Measurements from ENCODE around the gene CMYA5. TPM values are rescaled to one million over a fixed set of nuclear protein-coding genes. Genes with fewer than 3 reads are reported as not detected.

CMYA5 gene
- total and polyA plus RNA-seq, 9 donors = 13.7 to 65.6 (median 41.5) TPM

DNA sequence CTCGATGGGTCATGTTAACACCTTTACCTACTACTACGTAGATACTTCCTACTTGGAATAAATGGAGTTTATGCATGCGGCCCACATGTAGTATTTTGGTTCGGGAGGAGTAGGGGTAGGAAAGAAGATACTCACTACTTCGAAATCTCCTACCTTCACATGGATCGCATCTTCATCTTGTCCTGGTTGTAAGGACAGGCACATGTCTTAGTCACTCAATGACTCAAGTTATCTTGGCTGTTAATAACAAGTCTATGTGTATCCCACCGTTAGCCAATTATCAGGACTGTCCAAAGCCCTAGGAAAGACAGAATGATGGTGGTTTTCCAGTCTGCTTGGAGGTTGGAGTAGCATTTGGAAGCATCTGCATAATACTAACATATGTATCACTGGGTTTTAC lies 24.1 kb downstream of the CMYA5 start:
- no peaks in the 10 kb centered on the region for H3K9me3 ChIP-seq
- H3K27ac ChIP-seq = no peak overlapping the region
- H3K4me3 ChIP-seq = no peak overlapping the region
- intact Hi-C loops (cut with DNase I) = no loop called here
- H3K27me3 ChIP-seq = no peaks in the 10 kb centered on the region
- no peak for TF ChIP-seq POLR2A (IDR thresholded peaks at IDR 0.05)
- no peak for TF ChIP-seq CTCF (IDR thresholded peaks at IDR 0.05)
- TF ChIP-seq EP300 (IDR thresholded peaks at IDR 0.05) = no peak
- DNase-seq = no peak
- 93 to 97% (median 96%) methylated on average over 7 of the region's 7 CpGs for WGBS, 3 donors
- no peaks in the 10 kb centered on the region for H3K4me1 ChIP-seq (ENCODE audit: insufficient read depth)
- no peaks in the 10 kb centered on the region for H3K36me3 ChIP-seq

- no peak overlapping the region for H3K27ac ChIP-seq
- 40 to 91% (median 91%) methylated on average over 1 of the region's 1 CpG for WGBS, 3 donors
These were observed 27.2 kb downstream of the CMYA5 start for GRCh38 chr5:79716839-79717238.

GRCh38 chr5:79720096-79720495 lies 30.5 kb downstream of the CMYA5 start:
- no peaks in the 10 kb centered on the region for H3K9me3 ChIP-seq
- no peaks in the 10 kb centered on the region for H3K36me3 ChIP-seq
- no peak overlapping the region for H3K27ac ChIP-seq
- intact Hi-C loops (cut with DNase I) = no loop called here
- H3K4me3 ChIP-seq = no peak overlapping the region
- DNase-seq = no peak
- H3K4me1 ChIP-seq (ENCODE audit: insufficient read depth) = no peaks in the 10 kb centered on the region
- H3K27me3 ChIP-seq = no peaks in the 10 kb centered on the region
- TF ChIP-seq POLR2A (IDR thresholded peaks at IDR 0.05) (no peak), CTCF (IDR thresholded peaks at IDR 0.05) (no peak), EP300 (IDR thresholded peaks at IDR 0.05) (no peak)

More at GRCh38 chr5:79716839-79717238, 27.2 kb downstream of the CMYA5 start:
- H3K9me3 ChIP-seq = no peaks in the 10 kb centered on the region
- TF ChIP-seq CTCF (IDR thresholded peaks at IDR 0.05) (no peak), EP300 (IDR thresholded peaks at IDR 0.05) (no peak), POLR2A (IDR thresholded peaks at IDR 0.05) (no peak)
- no peaks in the 10 kb centered on the region for H3K27me3 ChIP-seq
- H3K4me1 ChIP-seq (ENCODE audit: insufficient read depth) = no peaks in the 10 kb centered on the region
- no peak for DNase-seq
- no peak overlapping the region for H3K4me3 ChIP-seq
- intact Hi-C loops (cut with DNase I) = no loop called here
- H3K36me3 ChIP-seq = no peaks in the 10 kb centered on the region

DNA sequence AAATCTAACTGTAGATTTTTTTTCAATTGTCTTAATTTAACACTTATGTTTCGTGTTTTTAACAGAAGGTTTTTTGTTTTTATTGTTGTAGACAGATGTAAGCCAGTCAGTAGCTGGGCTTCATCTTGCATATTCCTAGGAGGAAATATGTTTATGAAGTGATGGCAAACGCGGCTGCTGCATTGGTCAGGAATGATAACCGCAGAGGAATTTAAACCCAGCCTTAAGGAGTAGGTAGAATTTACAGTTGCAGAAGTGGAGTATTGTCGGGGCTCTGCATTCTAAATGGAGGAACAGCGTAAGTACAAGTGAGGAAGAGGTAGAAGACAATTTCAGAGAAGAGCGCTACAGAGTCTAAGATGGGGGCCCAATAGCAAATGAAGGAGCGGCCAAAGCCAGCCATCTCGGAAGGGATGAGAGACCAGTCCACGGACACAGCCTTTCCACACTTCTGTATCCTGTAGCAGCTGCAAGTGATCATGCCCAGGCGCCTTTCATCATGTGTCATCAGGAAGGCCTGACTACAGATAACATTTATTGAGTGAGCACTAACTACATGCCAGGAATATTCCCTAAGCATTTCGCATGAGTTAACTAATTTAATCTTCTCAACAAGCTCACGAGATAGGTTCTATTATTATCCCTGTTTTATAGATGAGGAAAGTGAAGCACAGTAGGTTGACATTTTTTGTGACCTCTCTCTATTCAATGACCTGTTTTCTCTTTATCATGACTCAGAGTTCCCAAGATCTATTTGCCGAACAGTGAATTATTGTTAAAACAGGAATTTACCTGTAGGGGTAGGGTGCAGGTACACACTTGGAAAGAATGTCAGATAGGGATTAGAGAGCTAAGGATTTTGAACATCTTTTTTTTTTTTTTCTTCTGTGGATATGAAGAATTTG lies 38.1 kb downstream of the CMYA5 start:
- WGBS, 3 donors = 85 to 92% (median 88%) methylated on average over 14 of the region's 14 CpGs
- Histone ChIP-seq H3K4me3 (no peak overlapping the region), H3K9me3 (peaks cover 0 to 3% of the 10 kb centered on the region in 2 donors), H3K27ac (no peak overlapping the region), H3K36me3 (no peaks in the 10 kb centered on the region), H3K4me1 (ENCODE audit: insufficient read depth) (no peaks in the 10 kb centered on the region), H3K27me3 (no peaks in the 10 kb centered on the region)
- TF ChIP-seq CTCF (IDR thresholded peaks at IDR 0.05) = no peak
- no peak for TF ChIP-seq POLR2A (IDR thresholded peaks at IDR 0.05)
- no peak for DNase-seq
- intact Hi-C loops (cut with DNase I) = no loop called here

Data from ovary (tissue), 9 donors.